KMS-11 (cell line): ENCODE results near the gene GPHB5.

ENCODE experiments used
- H2AFZ ChIP-seq: fragments of 200-600 bp; sonication (generic); 2 replicates; pipeline ENCODE4 v1.6.1; 2016; ENCODE audit warnings: antibody characterized with exemption, mixed run types, low read depth
- H3K27ac ChIP-seq: fragments of 200-600 bp; sonication (generic); 2 replicates; pipeline ENCODE4 v1.6.1; 2016; ENCODE audit warnings: mild to moderate bottlenecking, mixed run types
- H3K27me3 ChIP-seq: fragments of 200-600 bp; sonication (generic); 2 replicates; pipeline ENCODE4 v1.6.1; 2017; ENCODE audit warnings: mild to moderate bottlenecking, low read depth, mixed run types, moderate library complexity; ENCODE audit not compliant: insufficient read depth
- H3K36me3 ChIP-seq: fragments of 200-600 bp; sonication (generic); 2 replicates; pipeline ENCODE4 v1.6.1; 2017; ENCODE audit warnings: mild to moderate bottlenecking, mixed run types; ENCODE audit not compliant: insufficient read depth
- H3K4me1 ChIP-seq: fragments of 200-600 bp; sonication (generic); 2 replicates; pipeline ENCODE4 v1.6.1; 2016; ENCODE audit warnings: mild to moderate bottlenecking, low read depth, mixed run types; ENCODE audit not compliant: poor library complexity, severe bottlenecking
- H3K4me2 ChIP-seq: fragments of 200-600 bp; sonication (generic); 2 replicates; pipeline ENCODE4 v1.7.0; 2016; ENCODE audit warnings: mild to moderate bottlenecking, mixed run types
- H3K4me3 ChIP-seq: fragments of 200-600 bp; sonication (generic); IDR thresholded peaks from 2 replicates; pipeline ENCODE4 v1.6.1; 2017; ENCODE audit warnings: low read depth, low read length, mixed read lengths; ENCODE audit not compliant: insufficient read depth
- H3K79me2 ChIP-seq: fragments of 200-600 bp; sonication (generic); 2 replicates; pipeline ENCODE4 v1.6.1; 2016; ENCODE audit warnings: low read depth, mixed run types; ENCODE audit not compliant: insufficient read depth
- H3K9ac ChIP-seq: fragments of 200-600 bp; sonication (generic); 2 replicates; pipeline ENCODE4 v1.6.1; 2016; ENCODE audit warnings: mild to moderate bottlenecking, mixed run types
- H4K20me1 ChIP-seq: fragments of 200-600 bp; sonication (generic); 2 replicates; pipeline ENCODE4 v1.6.1; 2016; ENCODE audit warnings: mild to moderate bottlenecking, mixed run types; ENCODE audit not compliant: insufficient read depth
- CTCF ChIP-seq: fragments of 200-600 bp; sonication (generic); conservative IDR thresholded peaks from 2 replicates; pipeline ENCODE4 v1.6.1; 2017; ENCODE audit warnings: low read depth, mild to moderate bottlenecking, antibody characterized with exemption, low read length, moderate library complexity, mixed read lengths

The GPHB5 gene

DNA sequence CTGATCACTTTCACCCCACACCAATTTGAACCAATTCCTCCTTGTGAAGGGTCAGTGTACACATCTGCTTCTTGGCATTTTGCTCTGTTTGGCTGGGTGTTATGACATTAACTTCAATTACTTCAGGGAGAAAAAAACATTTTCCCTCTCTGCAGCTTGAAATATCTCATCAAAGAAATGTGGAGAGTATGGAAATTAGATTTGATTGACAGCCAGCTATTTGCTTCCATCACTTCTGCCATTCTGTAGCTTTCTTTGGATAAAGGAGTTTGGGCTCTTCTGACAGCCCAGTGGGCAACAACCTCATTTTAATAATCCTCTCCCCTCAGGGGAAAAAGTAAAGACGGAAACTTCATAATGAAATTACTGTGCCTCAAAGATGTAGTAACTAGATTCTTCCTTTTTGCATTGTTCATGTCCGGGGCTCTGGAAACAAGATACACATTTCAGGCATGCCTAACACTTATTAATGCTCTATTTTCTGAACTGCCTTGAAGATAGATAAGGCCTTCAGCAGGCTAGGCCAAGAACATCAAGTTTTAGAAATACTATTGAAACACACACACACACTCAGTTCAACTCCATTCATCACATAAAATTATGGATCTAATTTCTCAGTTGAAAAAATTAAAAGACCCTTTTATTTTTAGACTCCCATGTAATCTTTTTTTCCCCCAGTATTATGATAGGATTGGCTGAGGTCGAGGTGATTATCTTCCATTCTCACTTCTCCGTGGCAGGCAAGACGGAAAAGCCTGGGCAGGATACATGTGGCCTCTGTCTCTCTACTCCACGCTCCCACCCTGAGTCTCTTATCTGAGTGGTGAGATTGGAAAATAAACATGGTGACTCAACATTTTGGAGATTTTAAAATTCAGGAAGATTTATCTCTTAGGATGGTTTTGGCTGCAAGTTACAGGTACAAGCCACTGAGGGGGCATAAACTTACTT, 10.3 kb upstream of the GPHB5 start:
- H3K36me3 ChIP-seq = no peaks in the 10 kb centered on the region
- H3K4me2 ChIP-seq = no peak overlapping the region
- H3K4me1 ChIP-seq = no peaks in the 10 kb centered on the region
- no peaks in the 10 kb centered on the region for H3K79me2 ChIP-seq
- no peaks in the 10 kb centered on the region for H3K27me3 ChIP-seq
- no peak overlapping the region for H3K27ac ChIP-seq
- H3K9ac ChIP-seq = no peak overlapping the region
- no peak overlapping the region for H3K4me3 ChIP-seq
- no peaks in the 10 kb centered on the region for H4K20me1 ChIP-seq
- no peak overlapping the region for H2AFZ ChIP-seq
- TF ChIP-seq CTCF = no peak

- no peaks in the 10 kb centered on the region for H3K4me1 ChIP-seq
- no peaks in the 10 kb centered on the region for H3K36me3 ChIP-seq
- no peak overlapping the region for H3K9ac ChIP-seq
- H3K27me3 ChIP-seq = no peaks in the 10 kb centered on the region
- no peak overlapping the region for H3K27ac ChIP-seq
- H3K4me2 ChIP-seq = no peak overlapping the region
- H3K4me3 ChIP-seq = no peak overlapping the region
- H2AFZ ChIP-seq = no peak overlapping the region
- no peaks in the 10 kb centered on the region for H3K79me2 ChIP-seq
- H4K20me1 ChIP-seq = no peaks in the 10 kb centered on the region
- TF ChIP-seq CTCF = no peak
These were observed 8.1 kb upstream of the GPHB5 start for GRCh38 chr14:63326840-63327239.

- no peaks in the 10 kb centered on the region for H3K36me3 ChIP-seq
- TF ChIP-seq CTCF = no peak
- H2AFZ ChIP-seq = no peak overlapping the region
These were observed 4.3 kb upstream of the GPHB5 start for GRCh38 chr14:63322897-63323573.

DNA sequence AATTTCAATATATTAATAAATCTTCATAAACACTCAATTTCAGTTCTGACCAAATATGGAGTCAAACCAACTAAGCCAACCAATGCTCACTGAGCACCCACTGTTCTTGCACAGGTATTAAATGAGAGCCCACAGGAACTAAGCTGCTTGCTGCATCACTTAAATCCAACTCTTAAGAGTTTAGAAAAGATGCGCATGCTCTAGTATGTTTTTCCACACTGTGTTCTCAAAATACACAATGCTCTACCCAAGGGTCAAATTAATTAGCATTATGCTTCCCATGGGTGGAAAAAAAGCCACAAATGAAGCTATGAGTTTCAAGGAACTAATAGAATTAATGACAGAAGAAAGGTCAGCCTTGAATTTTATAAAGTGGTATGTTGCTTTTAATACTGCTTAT, 3.7 kb upstream of the GPHB5 start:
- Histone ChIP-seq H3K27ac (no peak overlapping the region), H3K27me3 (no peaks in the 10 kb centered on the region), H3K79me2 (no peaks in the 10 kb centered on the region), H3K4me2 (no peak overlapping the region), H4K20me1 (no peaks in the 10 kb centered on the region), H3K9ac (no peak overlapping the region), H3K36me3 (no peaks in the 10 kb centered on the region), H3K4me3 (no peak overlapping the region), H2AFZ (no peak overlapping the region), H3K4me1 (no peaks in the 10 kb centered on the region)
- no peak for TF ChIP-seq CTCF

More at GRCh38 chr14:63322897-63323573, 4.3 kb upstream of the GPHB5 start:
- Histone ChIP-seq H4K20me1 (no peaks in the 10 kb centered on the region), H3K79me2 (no peaks in the 10 kb centered on the region), H3K4me3 (no peak overlapping the region), H3K27me3 (no peaks in the 10 kb centered on the region), H3K9ac (no peak overlapping the region), H3K27ac (no peak overlapping the region), H3K4me2 (no peak overlapping the region), H3K4me1 (no peaks in the 10 kb centered on the region)
